Activated B cell treated with CpG ODN at 0.5 μM for 24 hours (primary cell): ENCODE data around the gene STK40. TPM values are rescaled to one million over a fixed set of nuclear protein-coding genes. Genes with fewer than 3 reads are reported as not detected.
A peak's percentile ranks its signal among the peaks of the same experiment; 100 is the strongest.

ENCODE experiments used
- ATAC-seq: fragments of 200-7000 bp; cut with Tn5 transposase; one replicate; pipeline ENCODE4 v1.10.0; 2021; ENCODE audit warnings: low read depth, mild to moderate bottlenecking, moderate library complexity
- CTCF ChIA-PET: fragments of 350-600 bp; sonication (Branson Sonifier 250); formaldehyde crosslinking; loops from one replicate; lab custom pipeline; 2021; ENCODE audit warnings: antibody characterized with exemption; lab: Charles Lee
- POLR2A ChIA-PET: fragments of 350-600 bp; sonication (Branson Sonifier 250); formaldehyde crosslinking; loops from one replicate; lab custom pipeline; 2021; ENCODE audit warnings: antibody characterized with exemption; lab: Charles Lee
- DNase-seq: peaks from one replicate; pipeline ENCODE4 v3.0.0; 2022
- H3K27ac Mint-ChIP-seq: one replicate; pipeline ENCODE4 v1.8.0; 2020; ENCODE audit warnings: mixed read lengths
- H3K27me3 Mint-ChIP-seq: one replicate; pipeline ENCODE4 v1.8.0; 2021; ENCODE audit warnings: mixed read lengths
- H3K36me3 Mint-ChIP-seq: one replicate; pipeline ENCODE4 v1.8.0; 2021; ENCODE audit warnings: low read depth, mixed read lengths
- H3K4me1 Mint-ChIP-seq: one replicate; pipeline ENCODE4 v1.8.0; 2021; ENCODE audit warnings: mixed read lengths
- H3K4me3 Mint-ChIP-seq: one replicate; pipeline ENCODE4 v1.8.0; 2020; ENCODE audit warnings: mild to moderate bottlenecking, mixed read lengths
- H3K9me3 Mint-ChIP-seq: one replicate; pipeline ENCODE4 v1.8.0; 2020; ENCODE audit warnings: mixed read lengths
- CTCF ChIP-seq: fragments of 200-600 bp; IDR thresholded peaks from one replicate; pipeline ENCODE4 v1.8.0; 2022; ENCODE audit warnings: antibody characterized with exemption, mild to moderate bottlenecking
- intact Hi-C: fragments of 100-400 bp; cut with micrococcal nuclease; formaldehyde crosslinking; loops from one replicate; pipeline ENCODE4 v1.15.1; 2024
- total RNA-seq: library from RNA; stranded (reverse); gene quantifications from 2 replicates; pipeline ENCODE4 v1.2.3, GENCODE V29; 2022

Gene STK40
- total RNA-seq, 1 donor from 2014 or later: 63.7 TPM

- CTCF ChIA-PET: interaction anchor here (0.5 to 3.0 kb wide), 7 partner anchors 15 to 321 kb away, joined by 3 to 48 read pairs (median 4); partner anchors contain the start of gene THRAP3
- no peaks in the 10 kb centered on the region for H3K27me3 Mint-ChIP-seq
- peak; percentile 100 for ATAC-seq
- POLR2A ChIA-PET: interaction anchor here (1.2 to 1.4 kb wide), 2 partner anchors 23 to 34 kb away, joined by 4 to 9 read pairs; partner anchors contain the start of gene LSM10
- TF ChIP-seq CTCF: peak; percentile 44
- H3K9me3 Mint-ChIP-seq: no peaks in the 10 kb centered on the region
- peaks cover 7% of the 10 kb centered on the region for H3K4me1 Mint-ChIP-seq
- H3K36me3 Mint-ChIP-seq: no peaks in the 10 kb centered on the region
- intact Hi-C loops: loop anchor here (1.0 to 2.0 kb wide), 10 partner anchors 24 to 322 kb away; partner anchors contain the start of genes LSM10, SH3D21 and TRAPPC3
- peak; percentile 85 for DNase-seq
- H3K4me3 Mint-ChIP-seq: peak overlapping the region; percentile 20
- H3K27ac Mint-ChIP-seq: peak overlapping the region; percentile 56
These were observed 35.2 kb upstream of the STK40 start for GRCh38 chr1:36420836-36421317.

- Mint-ChIP-seq H3K4me1 (peaks cover 7% of the 10 kb centered on the region), H3K27ac (no peak overlapping the region), H3K4me3 (peak overlapping the region; percentile 20), H3K27me3 (no peaks in the 10 kb centered on the region), H3K36me3 (no peaks in the 10 kb centered on the region), H3K9me3 (no peaks in the 10 kb centered on the region)
- POLR2A ChIA-PET: interaction anchor here (1.1 to 1.4 kb wide), 3 partner anchors 23 to 34 kb away, joined by 3 to 9 read pairs (median 4); partner anchors contain the start of gene LSM10
- intact Hi-C loops: loop anchor here (1.0 to 2.0 kb wide), 8 partner anchors 24 to 271 kb away; partner anchors contain the start of genes LSM10, SH3D21 and TRAPPC3
- CTCF ChIA-PET: interaction anchor here (0.8 to 2.9 kb wide), 6 partner anchors 15 to 320 kb away, joined by 3 to 48 read pairs (median 4); no protein-coding TSS in a partner anchor
- DNase-seq (no peak), ATAC-seq (no peak)
- TF ChIP-seq CTCF: no peak
These were observed 34.7 kb upstream of the STK40 start for GRCh38 chr1:36420409-36420808.

GRCh38 chr1:36419569-36419968 is 33.8 kb upstream of the STK40 start:
- intact Hi-C loops: no loop called here
- H3K4me3 Mint-ChIP-seq: no peak overlapping the region
- ATAC-seq: no peak
- H3K9me3 Mint-ChIP-seq: no peaks in the 10 kb centered on the region
- POLR2A ChIA-PET: interaction anchor here (1.1 to 1.4 kb wide), 3 partner anchors 22 to 33 kb away, joined by 3 to 9 read pairs (median 4); partner anchors contain the start of gene LSM10
- DNase-seq: no peak
- CTCF ChIA-PET: interaction anchor here (0.6 to 2.9 kb wide), 8 partner anchors 11 to 320 kb away, joined by 3 to 48 read pairs (median 4); no protein-coding TSS in a partner anchor
- H3K27me3 Mint-ChIP-seq: no peaks in the 10 kb centered on the region
- H3K4me1 Mint-ChIP-seq: peaks cover 7% of the 10 kb centered on the region
- no peak for TF ChIP-seq CTCF
- no peaks in the 10 kb centered on the region for H3K36me3 Mint-ChIP-seq
- no peak overlapping the region for H3K27ac Mint-ChIP-seq

- TF ChIP-seq CTCF: no peak
- no peaks in the 10 kb centered on the region for H3K9me3 Mint-ChIP-seq
- H3K36me3 Mint-ChIP-seq: no peaks in the 10 kb centered on the region
- H3K27me3 Mint-ChIP-seq: no peaks in the 10 kb centered on the region
- no peak for DNase-seq
- no peak overlapping the region for H3K4me3 Mint-ChIP-seq
- CTCF ChIA-PET: interaction anchor here (0.6 to 2.9 kb wide), 6 partner anchors 11 to 319 kb away, joined by 3 to 48 read pairs (median 4); no protein-coding TSS in a partner anchor
- H3K4me1 Mint-ChIP-seq: peaks cover 7% of the 10 kb centered on the region
- H3K27ac Mint-ChIP-seq: no peak overlapping the region
- intact Hi-C loops: no loop called here
- POLR2A ChIA-PET: interaction anchor here (0.9 kb wide), 1 partner anchor 77 kb away, joined by 3 read pairs; no protein-coding TSS in a partner anchor
- no peak for ATAC-seq
These were observed 33.4 kb upstream of the STK40 start for GRCh38 chr1:36419140-36419539.

- ATAC-seq: no peak
- no peaks in the 10 kb centered on the region for H3K9me3 Mint-ChIP-seq
- TF ChIP-seq CTCF: no peak
- no peaks in the 10 kb centered on the region for H3K27me3 Mint-ChIP-seq
- DNase-seq: no peak
- no peak overlapping the region for H3K4me3 Mint-ChIP-seq
- no peaks in the 10 kb centered on the region for H3K36me3 Mint-ChIP-seq
- peaks cover 11% of the 10 kb centered on the region for H3K4me1 Mint-ChIP-seq
- ChIA-PET POLR2A (no interaction called here), CTCF (interaction anchor here (2.9 kb wide), 1 partner anchor 76 kb away, joined by 48 read pairs; no protein-coding TSS in a partner anchor)
- intact Hi-C loops: no loop called here
- no peak overlapping the region for H3K27ac Mint-ChIP-seq
These were observed 32.2 kb upstream of the STK40 start for GRCh38 chr1:36417931-36418330.
